ENCODE data around the gene NTSR2. TPM values are rescaled to one million over a fixed set of nuclear protein-coding genes. Genes with fewer than 3 reads are reported as not detected.

The NTSR2 gene, protein sequence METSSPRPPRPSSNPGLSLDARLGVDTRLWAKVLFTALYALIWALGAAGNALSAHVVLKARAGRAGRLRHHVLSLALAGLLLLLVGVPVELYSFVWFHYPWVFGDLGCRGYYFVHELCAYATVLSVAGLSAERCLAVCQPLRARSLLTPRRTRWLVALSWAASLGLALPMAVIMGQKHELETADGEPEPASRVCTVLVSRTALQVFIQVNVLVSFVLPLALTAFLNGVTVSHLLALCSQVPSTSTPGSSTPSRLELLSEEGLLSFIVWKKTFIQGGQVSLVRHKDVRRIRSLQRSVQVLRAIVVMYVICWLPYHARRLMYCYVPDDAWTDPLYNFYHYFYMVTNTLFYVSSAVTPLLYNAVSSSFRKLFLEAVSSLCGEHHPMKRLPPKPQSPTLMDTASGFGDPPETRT
- total RNA-seq = not detected

DNA sequence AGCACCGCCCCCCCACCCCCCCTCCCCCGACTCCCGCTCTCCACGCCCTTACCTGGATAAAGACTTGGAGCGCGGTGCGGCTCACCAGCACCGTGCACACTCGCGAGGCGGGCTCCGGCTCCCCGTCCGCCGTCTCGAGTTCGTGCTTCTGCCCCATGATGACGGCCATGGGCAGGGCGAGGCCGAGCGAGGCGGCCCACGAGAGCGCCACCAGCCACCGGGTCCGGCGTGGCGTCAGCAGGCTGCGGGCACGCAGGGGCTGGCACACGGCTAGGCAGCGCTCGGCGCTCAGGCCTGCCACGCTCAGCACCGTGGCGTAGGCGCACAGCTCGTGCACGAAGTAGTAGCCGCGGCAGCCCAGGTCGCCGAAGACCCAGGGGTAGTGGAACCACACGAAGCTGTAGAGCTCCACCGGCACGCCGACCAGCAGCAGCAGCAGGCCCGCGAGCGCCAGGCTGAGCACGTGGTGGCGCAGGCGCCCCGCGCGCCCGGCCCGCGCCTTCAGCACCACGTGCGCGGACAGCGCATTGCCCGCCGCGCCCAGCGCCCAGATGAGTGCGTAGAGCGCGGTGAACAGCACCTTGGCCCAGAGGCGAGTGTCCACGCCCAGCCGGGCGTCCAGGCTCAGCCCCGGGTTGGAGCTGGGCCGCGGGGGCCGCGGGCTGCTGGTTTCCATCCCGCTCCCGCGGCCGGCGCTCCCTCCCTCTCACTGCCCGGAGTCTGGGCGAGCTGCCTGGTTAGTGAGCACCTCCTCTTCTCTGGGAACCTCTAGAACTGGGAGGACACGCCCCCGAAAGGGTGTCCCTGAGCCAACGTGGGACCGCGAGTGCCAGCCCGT lies at the start of gene NTSR2:
Gene NTSR2 (minus strand): TSS at position 742 of the 838 bp plus-strand sequence. CDS start 66 bp downstream, at position 676.
- Histone ChIP-seq H3K4me1 (no peaks in the 10 kb centered on the region), H3K4me3 (no peak within 1 kb of the TSS), H3K9me3 (no peaks in the 10 kb centered on the region), H3K36me3 (no peaks in the 10 kb centered on the region), H3K27me3 (peaks cover 3% of the 10 kb centered on the region), H3K27ac (no peak within 1 kb of the TSS), H3K9ac (ENCODE audit: low read depth in 2 of 2, low read length in 2 of 2) (no peak within 1 kb of the TSS)
- intact Hi-C loops (cut with DNase I) = no loop called here
- DNase-seq = peak; percentile 33
- TF ChIP-seq, protein P1, sequence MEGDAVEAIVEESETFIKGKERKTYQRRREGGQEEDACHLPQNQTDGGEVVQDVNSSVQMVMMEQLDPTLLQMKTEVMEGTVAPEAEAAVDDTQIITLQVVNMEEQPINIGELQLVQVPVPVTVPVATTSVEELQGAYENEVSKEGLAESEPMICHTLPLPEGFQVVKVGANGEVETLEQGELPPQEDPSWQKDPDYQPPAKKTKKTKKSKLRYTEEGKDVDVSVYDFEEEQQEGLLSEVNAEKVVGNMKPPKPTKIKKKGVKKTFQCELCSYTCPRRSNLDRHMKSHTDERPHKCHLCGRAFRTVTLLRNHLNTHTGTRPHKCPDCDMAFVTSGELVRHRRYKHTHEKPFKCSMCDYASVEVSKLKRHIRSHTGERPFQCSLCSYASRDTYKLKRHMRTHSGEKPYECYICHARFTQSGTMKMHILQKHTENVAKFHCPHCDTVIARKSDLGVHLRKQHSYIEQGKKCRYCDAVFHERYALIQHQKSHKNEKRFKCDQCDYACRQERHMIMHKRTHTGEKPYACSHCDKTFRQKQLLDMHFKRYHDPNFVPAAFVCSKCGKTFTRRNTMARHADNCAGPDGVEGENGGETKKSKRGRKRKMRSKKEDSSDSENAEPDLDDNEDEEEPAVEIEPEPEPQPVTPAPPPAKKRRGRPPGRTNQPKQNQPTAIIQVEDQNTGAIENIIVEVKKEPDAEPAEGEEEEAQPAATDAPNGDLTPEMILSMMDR (IDR thresholded peaks at IDR 0.05) = no peak

GRCh38 chr2:11719230-11719977 lies 49.4 kb upstream of the NTSR2 start:
- intact Hi-C loops (cut with DNase I) = no loop called here
- no peak overlapping the region for H3K27ac ChIP-seq
- no peaks in the 10 kb centered on the region for H3K4me1 ChIP-seq
- no peaks in the 10 kb centered on the region for H3K27me3 ChIP-seq
- no peaks in the 10 kb centered on the region for H3K36me3 ChIP-seq
- H3K9ac ChIP-seq (ENCODE audit: low read depth in 2 of 2, low read length in 2 of 2) = no peak overlapping the region
- no peak for DNase-seq
- no peaks in the 10 kb centered on the region for H3K9me3 ChIP-seq
- H3K4me3 ChIP-seq = no peak overlapping the region
- TF ChIP-seq, protein P1 (IDR thresholded peaks at IDR 0.05) = no peak

DNA sequence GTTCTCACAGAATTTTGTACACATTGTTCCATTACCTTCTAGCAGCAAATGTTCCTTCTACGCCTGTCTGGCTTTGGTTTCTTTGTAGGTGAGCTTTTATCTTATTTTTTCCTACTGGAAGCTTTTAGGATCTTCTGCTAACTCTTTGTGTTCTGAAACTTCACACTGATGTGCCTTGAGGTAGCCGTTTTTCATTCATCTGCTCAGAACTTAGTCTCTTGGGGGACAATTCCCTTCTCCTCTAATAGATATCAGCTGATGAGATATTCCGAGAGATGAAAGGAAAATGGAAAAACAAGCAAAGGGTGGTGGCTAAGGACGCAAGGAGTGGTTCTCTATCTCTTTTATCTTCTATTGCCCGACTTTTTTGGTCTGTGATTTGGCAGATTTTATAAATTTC lies 48.6 kb upstream of the NTSR2 start:
- no peak overlapping the region for H3K9ac ChIP-seq (ENCODE audit: low read depth in 2 of 2, low read length in 2 of 2)
- no peak overlapping the region for H3K27ac ChIP-seq
- H3K9me3 ChIP-seq = no peaks in the 10 kb centered on the region
- intact Hi-C loops (cut with DNase I) = no loop called here
- no peaks in the 10 kb centered on the region for H3K36me3 ChIP-seq
- no peaks in the 10 kb centered on the region for H3K4me1 ChIP-seq
- TF ChIP-seq, protein P1 (IDR thresholded peaks at IDR 0.05) = no peak
- no peaks in the 10 kb centered on the region for H3K27me3 ChIP-seq
- no peak for DNase-seq
- no peak overlapping the region for H3K4me3 ChIP-seq

GRCh38 chr2:11717623-11718022 lies 47.6 kb upstream of the NTSR2 start:
- no peaks in the 10 kb centered on the region for H3K27me3 ChIP-seq
- no peak overlapping the region for H3K27ac ChIP-seq
- TF ChIP-seq, protein P1 (IDR thresholded peaks at IDR 0.05) = no peak
- no peaks in the 10 kb centered on the region for H3K4me1 ChIP-seq
- intact Hi-C loops (cut with DNase I) = no loop called here
- no peak overlapping the region for H3K9ac ChIP-seq (ENCODE audit: low read depth in 2 of 2, low read length in 2 of 2)
- H3K9me3 ChIP-seq = no peaks in the 10 kb centered on the region
- no peaks in the 10 kb centered on the region for H3K36me3 ChIP-seq
- no peak overlapping the region for H3K4me3 ChIP-seq
- no peak for DNase-seq

DNA sequence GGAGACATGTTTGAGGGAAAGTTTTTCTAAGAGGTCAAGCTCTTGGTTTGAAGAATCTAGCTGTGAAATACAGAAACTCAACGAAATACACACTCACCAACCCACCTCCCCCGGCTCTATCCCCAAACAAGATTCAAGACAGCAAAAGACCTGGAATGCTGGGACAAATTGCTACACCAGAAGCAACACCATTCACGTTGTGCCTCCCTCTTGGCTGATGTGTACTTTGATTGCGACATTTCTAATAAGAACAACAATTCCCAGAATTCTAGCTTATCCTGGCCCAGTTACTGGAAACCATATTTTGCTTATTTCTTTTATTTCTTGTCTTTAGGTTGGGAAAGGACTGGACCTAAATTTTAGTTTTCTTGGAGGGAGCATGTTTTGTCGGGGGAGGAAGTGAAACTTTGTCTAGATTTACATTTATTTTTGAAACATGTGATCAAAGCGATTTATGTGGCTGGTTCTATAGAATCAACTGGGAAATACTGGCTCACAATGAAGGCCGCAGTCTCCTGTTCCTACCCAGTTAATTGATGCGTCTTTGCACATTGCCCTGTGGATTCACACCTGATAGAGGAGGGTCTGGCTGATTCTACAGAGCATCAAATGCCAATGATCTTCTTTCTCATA lies 46.8 kb upstream of the NTSR2 start:
- H3K36me3 ChIP-seq = no peaks in the 10 kb centered on the region
- H3K27me3 ChIP-seq = no peaks in the 10 kb centered on the region
- no peaks in the 10 kb centered on the region for H3K4me1 ChIP-seq
- no peak overlapping the region for H3K4me3 ChIP-seq
- no peaks in the 10 kb centered on the region for H3K9me3 ChIP-seq
- TF ChIP-seq, protein P1 (IDR thresholded peaks at IDR 0.05) = no peak
- no peak overlapping the region for H3K9ac ChIP-seq (ENCODE audit: low read depth in 2 of 2, low read length in 2 of 2)
- intact Hi-C loops (cut with DNase I) = no loop called here
- no peak for DNase-seq
- H3K27ac ChIP-seq = no peak overlapping the region
